K562 (cell line): ENCODE results near the gene CNDP1.

Experiments
- CBX3 ChIP-seq, 2 experiments: IDR thresholded peaks; 1 replicate in 1 of 2; 2 replicates in 1 of 2; pipeline ENCODE4 v1.6.1; 2012; ENCODE audit warnings: inconsistent platforms in 2 of 2, low read length in 2 of 2, borderline replicate concordance in 1 of 2, control low read depth in 1 of 2
- CTCF ChIP-seq, 3 experiments: IDR thresholded peaks in 2 of 3; conservative IDR thresholded peaks in 1 of 3; 2 replicates each; pipeline ENCODE4 v1.5.1; 2011 to 2012; ENCODE audit warnings: low read length in 3 of 3, mild to moderate bottlenecking in 3 of 3, control low read depth in 2 of 3, improper control_type of control experiment in 1 of 3, inconsistent platforms in 1 of 3, low read depth in 1 of 3, mixed read lengths in 1 of 3, moderate library complexity in 1 of 3; ENCODE audit not compliant: insufficient read depth in 2 of 3
- GABPB1 ChIP-seq: sonication (generic); formaldehyde crosslinking; IDR thresholded peaks from 2 replicates; pipeline ENCODE4 v1.8.0; 2022; ENCODE audit warnings: mild to moderate bottlenecking, missing genetic modification reagents
- ZNF274 ChIP-seq: IDR thresholded peaks from 2 replicates; pipeline ENCODE4 v1.6.1; 2011; ENCODE audit warnings: low read depth, mild to moderate bottlenecking, low read length, moderate library complexity, borderline replicate concordance

GRCh38 chr18:74510770-74511095 is 23.6 kb upstream of the CNDP1 start:
- TF ChIP-seq GABPB1 (CRISPR knock-in tag) (no peak), CBX3 (IDR thresholded peaks at IDR 0.05; ENCODE audit: borderline replicate concordance in 1 of 2, low read length in 2 of 2) (no peak), CTCF (IDR thresholded peaks at IDR 0.05 in 2 of 3, conservative IDR thresholded peaks at IDR 0.05 in 1 of 3; ENCODE audit: insufficient read depth in 2 of 3, low read depth in 1 of 3, low read length in 3 of 3) (no peak), ZNF274 (no peak)
